GM19452 (cell line): Measurements from ENCODE around the gene TRMT11.
"Not testable (repeated sequence)": the region's sequence is repeated elsewhere in the genome, so short reads cannot be mapped to it uniquely, and the experiment has no call there.

Experiments used
- ATAC-seq: cut with Tn5 transposase; IDR thresholded peaks from one replicate; pipeline ENCODE4 v1.9.1; 2021; ENCODE audit not compliant: unreplicated experiment

Gene TRMT11

GRCh38 chr6:125986301-125987025 is at the start of gene TRMT11:
TSS of gene TRMT11 (plus strand) at chr6:125986540. CDS start at chr6:125986551, 11 bp downstream.
- ATAC-seq: peak; percentile 99

GRCh38 chr6:125939026-125939425 is 47.3 kb upstream of the TRMT11 start:
- ATAC-seq: no peak

- no peak for ATAC-seq
Observed at GRCh38 chr6:125939791-125940190, 46.5 kb upstream of the TRMT11 start.

DNA sequence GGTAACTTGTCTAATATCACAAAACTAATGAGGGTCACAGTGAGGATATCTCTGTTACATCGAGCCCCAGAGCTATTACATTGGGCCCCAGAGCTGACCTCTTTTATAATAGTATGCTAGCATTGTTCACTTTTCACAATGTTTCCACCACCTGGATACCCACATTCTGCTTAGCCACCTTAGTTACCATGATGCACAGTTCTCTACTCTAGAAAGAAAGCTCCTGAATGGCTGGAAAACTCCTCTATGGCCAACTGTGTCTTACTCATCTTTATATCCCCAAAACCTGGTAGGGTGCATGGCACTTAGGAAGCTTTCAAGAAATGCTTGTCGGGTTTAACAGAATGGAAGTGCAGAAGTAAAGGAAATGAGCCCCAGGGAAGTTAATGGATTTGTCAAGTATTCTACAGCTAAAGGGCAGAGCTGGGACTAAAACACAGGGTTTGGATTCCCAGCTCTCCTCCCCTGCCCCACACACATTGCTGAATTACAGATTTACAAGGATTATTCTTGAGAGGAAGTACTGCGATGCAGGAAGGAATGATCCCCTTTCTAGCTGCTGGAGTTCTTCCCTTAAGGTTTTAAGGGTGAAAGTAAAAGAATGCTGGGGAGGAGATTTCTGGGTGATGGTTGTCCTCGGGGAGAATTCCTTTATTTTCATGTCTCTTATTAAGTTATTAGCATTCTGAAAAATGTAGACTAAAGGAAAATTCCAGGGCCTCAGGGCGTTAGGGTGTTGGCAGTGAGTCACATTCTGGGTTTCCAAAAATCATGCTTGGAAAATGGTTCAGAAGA is 45.9 kb upstream of the TRMT11 start:
- ATAC-seq: no peak

GRCh38 chr6:125942672-125943527 is 43.4 kb upstream of the TRMT11 start:
- ATAC-seq: no peak

- no peak for ATAC-seq
Observed at GRCh38 chr6:125943528-125944433, 42.6 kb upstream of the TRMT11 start.

DNA sequence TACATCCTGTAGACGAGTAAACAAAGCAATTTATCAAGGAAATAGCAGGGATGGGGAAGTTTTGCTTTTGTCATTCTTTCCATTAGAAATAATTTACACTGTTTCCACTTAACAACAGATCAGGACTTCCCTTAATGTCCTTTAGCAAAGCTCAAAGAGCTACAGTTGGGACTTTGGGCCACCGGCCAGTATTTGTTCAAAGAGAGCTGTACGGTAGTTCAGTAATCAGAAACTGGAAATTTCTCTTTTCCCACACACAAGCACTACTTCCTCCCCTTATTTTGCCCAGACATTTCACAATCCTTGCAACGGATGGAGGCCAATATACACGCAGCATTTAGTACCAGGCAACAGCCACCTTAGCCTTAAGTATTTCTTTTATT is 41.9 kb upstream of the TRMT11 start:
- no peak for ATAC-seq

DNA sequence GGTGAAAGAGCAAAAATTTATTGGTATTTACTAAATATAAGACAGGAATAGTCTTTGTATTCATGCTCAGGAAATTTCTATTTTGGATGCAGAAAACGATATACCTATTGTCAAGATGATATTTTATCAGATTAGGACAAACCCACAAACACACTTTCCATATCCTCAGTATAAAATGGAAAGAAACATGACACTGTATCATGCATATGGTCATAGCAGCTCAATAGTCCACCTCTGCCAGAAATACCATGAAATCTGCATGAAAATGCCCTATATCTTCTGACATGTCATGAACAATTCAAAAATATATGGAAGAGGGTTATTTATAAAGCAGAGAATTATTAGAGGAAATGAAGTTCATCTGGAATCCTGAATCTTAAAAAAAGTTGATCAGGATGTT is 41.4 kb upstream of the TRMT11 start:
- no peak for ATAC-seq

GRCh38 chr6:125945378-125946141 is 40.8 kb upstream of the TRMT11 start:
- ATAC-seq: no peak

DNA sequence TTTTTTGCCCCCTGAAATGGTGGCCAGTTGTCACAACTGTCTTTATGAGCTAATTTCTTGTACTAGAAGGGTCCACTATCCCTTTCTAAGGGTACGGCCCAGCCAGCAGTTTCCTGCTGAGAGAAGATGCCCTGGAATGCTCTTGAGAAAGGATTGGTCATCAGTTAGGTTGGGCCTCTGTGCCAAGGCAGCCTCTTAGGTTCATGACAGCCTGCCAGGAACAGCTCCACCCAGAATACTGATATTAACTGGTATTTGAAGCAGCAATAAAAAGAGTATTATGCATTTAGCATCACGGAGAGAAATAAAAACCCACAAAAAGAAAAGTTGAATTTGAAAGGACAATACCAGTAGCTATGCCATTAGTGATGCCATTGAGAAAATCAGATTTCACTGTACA is 38.7 kb upstream of the TRMT11 start:
- ATAC-seq: no peak

- no peak for ATAC-seq
Observed at GRCh38 chr6:125948455-125948854, 37.9 kb upstream of the TRMT11 start.

DNA sequence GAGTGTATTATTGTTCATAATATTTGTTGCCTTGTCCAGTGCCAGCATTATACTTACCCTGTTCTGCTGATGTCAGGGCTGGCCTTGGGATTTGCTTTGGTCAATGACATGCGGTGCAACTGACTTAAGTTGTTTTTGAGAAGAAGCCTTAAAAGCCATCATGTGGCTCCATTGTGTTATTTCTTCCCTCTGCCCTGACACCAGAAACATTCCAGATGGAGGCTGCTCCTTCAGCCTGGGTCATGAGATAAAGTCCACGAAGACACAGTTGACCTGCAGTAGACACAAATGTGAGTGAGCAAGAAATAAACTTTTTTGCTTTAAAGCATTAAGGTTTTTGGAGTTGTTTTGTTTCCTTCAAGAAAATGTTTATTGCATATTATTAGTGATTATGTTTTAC is 37.3 kb upstream of the TRMT11 start:
- ATAC-seq: no peak

- ATAC-seq: no peak
Observed at GRCh38 chr6:125950293-125950692, 36.0 kb upstream of the TRMT11 start.

GRCh38 chr6:125950716-125951115 is 35.6 kb upstream of the TRMT11 start:
- not testable (repeated sequence) for ATAC-seq

- ATAC-seq: no peak
Observed at GRCh38 chr6:125951323-125951722, 35.0 kb upstream of the TRMT11 start.

- ATAC-seq: no peak
Observed at GRCh38 chr6:125952764-125953501, 33.4 kb upstream of the TRMT11 start.

DNA sequence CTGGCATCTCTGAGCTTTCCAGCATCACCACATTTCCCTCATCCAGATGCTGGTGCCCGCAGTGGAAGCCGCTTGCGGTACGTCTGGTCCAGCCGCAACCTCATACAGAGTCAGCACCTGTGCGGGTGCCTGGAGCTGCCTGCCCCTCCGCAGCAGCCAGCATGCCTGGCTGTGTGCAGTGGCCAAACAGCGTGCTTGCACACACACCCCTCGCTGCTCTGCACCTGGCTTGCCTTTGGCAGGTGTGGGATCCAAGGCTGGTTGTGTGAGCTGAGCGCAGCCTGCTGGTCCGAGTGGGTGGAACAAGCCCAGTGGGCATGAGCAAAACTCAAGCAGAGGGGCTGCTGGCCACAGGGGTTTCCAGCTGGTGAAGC is 32.9 kb upstream of the TRMT11 start:
- ATAC-seq: no peak

DNA sequence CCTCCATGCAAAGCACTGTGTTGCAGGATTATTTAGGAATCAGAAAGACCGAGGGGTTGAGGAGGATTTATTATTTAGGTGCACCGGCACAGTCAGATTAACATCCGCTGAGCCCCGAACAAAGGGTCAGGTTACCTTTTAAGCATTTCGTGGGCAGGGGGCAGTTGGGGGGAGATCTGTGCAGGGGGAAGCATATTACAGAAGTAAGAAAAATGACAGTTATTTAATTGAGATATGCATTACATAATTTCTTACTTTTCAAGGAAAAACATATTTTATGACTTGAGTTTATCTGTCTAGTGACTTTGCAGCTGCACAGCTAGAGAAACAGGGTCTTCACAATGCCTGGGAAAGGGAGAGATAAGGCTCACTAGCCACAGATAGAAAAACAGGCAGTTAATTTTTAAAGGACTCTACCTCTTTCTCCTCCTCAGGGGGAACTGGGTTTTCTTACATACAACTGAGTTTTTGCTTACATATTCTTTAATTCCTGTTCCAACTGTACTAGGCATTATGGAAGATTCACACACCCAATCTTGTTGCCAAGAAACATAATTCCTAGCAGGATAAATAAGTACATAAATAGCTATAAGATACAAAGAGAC is 31.5 kb upstream of the TRMT11 start:
- ATAC-seq: no peak

GRCh38 chr6:125955973-125956372 is 30.4 kb upstream of the TRMT11 start:
- ATAC-seq: no peak
